Endometrial microvascular endothelial cells (primary cell): ENCODE data around the gene HCN4. TPM values are rescaled to one million over a fixed set of nuclear protein-coding genes. Genes with fewer than 3 reads are reported as not detected.

Source experiments
- in situ Hi-C: cut with HindIII; loops from 2 replicates; pipeline ENCODE4 v1.10.0; 2017; ENCODE audit warnings: low sequenced_read_pairs, low pct_unique_long_range_greater_than_20kb; ENCODE audit errors: inconsistent ontology term
- total RNA-seq: library from RNA; depleted of rRNA; stranded (reverse); fragments of >200 nt; gene quantifications from one replicate; pipeline ENCODE4 v1.2.3, GENCODE V29; 2015; ENCODE audit errors: inconsistent ontology term

The HCN4 gene
- total RNA-seq, 1 donor from 2014 or later, result not detected

DNA sequence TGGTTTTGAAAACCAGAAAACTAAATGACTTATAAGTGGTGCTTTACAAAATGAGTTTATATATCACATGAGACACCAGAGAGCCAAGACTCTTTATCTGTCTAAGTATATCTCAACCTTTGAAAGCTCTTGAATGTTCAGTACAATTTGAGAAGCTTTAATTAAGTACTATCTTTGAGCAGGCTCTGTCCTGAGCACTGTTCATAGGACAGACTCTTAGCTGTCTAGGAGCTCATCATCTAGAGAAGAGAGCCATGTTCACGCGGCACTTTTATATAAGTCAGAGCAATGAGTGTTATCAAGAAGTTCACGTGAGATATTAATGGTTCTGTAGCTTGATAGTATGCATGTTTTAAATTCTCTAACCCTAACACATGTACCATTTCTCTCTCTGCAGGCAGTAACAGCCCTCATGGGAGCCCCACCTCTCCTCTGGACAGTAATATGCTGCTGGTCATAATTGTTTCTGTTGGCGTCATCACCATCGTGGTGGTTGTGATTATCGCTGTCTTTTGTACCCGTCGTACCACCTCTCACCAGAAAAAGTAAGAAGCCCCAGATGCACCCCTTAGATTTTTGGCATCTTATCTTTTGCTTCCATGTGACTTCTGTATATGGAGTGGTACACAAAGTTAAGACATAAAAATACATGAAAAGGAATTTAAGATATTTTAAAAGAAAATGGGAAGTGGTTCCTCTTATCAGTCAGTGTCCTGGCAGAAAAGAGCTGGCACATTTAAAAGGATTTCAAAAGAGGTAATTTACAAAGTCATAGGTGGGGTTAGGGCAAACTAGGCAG, 86.0 kb downstream of the HCN4 start:
- in situ Hi-C loops, result no loop called here

DNA sequence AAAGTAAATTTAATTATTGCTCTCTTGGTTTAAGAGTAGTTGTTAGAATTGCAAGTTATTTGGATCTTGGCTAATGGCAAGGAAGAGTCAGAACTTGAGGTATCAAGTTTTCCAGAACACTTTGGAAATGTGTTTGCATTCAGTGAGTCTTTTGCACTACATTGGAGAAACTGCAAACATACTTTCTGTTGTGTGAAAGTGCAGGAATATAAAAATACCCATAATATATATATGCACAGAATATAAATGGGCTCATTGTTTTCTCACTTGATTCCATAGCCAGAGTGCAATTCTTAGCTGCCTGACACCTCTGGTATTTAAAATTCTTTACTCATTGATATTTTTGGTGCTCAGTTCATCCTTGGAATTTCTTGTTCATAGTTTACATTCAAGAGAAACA, 92.9 kb downstream of the HCN4 start:
- in situ Hi-C loops, result no loop called here

DNA sequence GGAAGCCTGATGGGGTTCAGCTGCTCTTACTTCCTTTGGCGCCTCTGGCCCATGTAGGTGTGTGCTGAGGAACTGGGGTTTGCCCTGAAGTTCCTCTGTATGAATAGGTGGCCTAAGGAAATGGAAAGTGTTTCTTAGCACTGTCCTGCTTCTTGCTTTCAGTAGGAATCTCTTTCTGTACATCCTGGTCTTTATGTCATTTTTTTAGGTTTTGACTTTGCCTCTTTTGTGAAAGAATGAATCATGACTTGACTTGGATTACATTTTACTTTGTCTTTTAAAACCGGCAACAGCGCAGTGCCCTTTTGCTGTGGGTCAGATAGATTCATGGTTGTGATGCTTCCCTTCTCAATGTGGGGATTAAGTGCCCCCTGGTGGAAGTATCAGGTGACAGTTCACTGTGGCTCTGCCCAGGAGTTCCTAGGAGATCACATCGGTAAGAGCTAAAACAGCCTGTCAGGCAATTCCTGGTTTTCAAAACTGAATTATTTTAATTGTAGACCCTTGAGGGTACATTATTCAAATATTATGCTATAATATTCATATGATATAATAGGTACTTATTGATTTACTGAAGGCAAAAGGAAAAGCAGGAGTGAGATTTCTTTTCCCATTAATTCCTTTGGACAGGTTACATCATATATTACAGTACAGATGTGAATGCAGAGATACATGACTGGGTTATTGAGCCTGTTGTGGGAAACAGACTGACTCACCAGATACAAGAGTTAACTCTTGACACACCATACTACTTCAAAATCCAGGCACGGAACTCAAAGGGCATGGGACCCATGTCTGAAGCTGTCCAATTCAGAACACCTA, 95.4 kb downstream of the HCN4 start:
- in situ Hi-C loops, result no loop called here

GRCh38 chr15:73270366-73271097, 98.2 kb downstream of the HCN4 start:
- in situ Hi-C loops, result no loop called here

Other genes with a start within 250 kb of the HCN4 start
- not detected for gene REC114, start 74.2 kb upstream of the HCN4 start, total RNA-seq